Loucy (cell line): ENCODE results near the gene KCTD4.

Source experiments
- EZH2phosphoT487 ChIP-seq: fragments of 200-600 bp; IDR thresholded peaks from 2 replicates; pipeline ENCODE4 v1.6.1; 2018; ENCODE audit warnings: antibody characterized with exemption, mild to moderate bottlenecking, moderate library complexity, borderline replicate concordance
- TF ChIP-seq, protein P1 (sequence below): fragments of 200-600 bp; sonication (generic); conservative IDR thresholded peaks from 2 replicates; pipeline ENCODE4 v1.5.1; 2014; ENCODE audit warnings: mild to moderate bottlenecking, antibody characterized with exemption, low read length

DNA sequence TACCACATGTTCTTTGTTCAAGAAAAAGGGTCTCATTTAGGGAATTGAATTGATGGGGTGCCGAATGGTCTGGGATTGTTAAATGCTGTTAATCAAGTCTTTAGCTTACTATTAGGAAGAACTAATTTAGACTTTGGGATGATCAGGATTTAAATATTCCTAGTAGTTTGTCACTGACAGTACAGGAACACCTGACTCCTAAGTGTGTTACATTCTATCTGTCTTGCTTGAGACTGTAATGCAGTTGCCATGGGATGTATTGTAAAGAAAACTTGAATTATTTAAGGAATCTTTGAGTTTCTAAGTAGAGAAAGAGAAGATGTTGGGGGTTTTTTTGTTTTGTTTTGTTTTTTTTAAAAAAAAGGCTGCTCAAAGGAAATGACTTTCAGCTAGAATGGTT lies 17.8 kb upstream of the KCTD4 start:
- TF ChIP-seq, protein P1, sequence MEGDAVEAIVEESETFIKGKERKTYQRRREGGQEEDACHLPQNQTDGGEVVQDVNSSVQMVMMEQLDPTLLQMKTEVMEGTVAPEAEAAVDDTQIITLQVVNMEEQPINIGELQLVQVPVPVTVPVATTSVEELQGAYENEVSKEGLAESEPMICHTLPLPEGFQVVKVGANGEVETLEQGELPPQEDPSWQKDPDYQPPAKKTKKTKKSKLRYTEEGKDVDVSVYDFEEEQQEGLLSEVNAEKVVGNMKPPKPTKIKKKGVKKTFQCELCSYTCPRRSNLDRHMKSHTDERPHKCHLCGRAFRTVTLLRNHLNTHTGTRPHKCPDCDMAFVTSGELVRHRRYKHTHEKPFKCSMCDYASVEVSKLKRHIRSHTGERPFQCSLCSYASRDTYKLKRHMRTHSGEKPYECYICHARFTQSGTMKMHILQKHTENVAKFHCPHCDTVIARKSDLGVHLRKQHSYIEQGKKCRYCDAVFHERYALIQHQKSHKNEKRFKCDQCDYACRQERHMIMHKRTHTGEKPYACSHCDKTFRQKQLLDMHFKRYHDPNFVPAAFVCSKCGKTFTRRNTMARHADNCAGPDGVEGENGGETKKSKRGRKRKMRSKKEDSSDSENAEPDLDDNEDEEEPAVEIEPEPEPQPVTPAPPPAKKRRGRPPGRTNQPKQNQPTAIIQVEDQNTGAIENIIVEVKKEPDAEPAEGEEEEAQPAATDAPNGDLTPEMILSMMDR = no peak
- no peak for TF ChIP-seq EZH2phosphoT487
